Measurements from ENCODE around the gene BABAM2.
A peak's percentile ranks its signal among the peaks of the same experiment; 100 is the strongest.

The BABAM2 gene

GRCh38 chr2:28035163-28035690, 144.7 kb downstream of the BABAM2 start:
- DNase-seq, result no peak

GRCh38 chr2:28035816-28036215, 145.3 kb downstream of the BABAM2 start:
- DNase-seq, result no peak

GRCh38 chr2:28036307-28036706, 145.8 kb downstream of the BABAM2 start:
- no peak for DNase-seq

- no peak for DNase-seq
Measured at GRCh38 chr2:28038722-28039121, 148.2 kb downstream of the BABAM2 start.

DNA sequence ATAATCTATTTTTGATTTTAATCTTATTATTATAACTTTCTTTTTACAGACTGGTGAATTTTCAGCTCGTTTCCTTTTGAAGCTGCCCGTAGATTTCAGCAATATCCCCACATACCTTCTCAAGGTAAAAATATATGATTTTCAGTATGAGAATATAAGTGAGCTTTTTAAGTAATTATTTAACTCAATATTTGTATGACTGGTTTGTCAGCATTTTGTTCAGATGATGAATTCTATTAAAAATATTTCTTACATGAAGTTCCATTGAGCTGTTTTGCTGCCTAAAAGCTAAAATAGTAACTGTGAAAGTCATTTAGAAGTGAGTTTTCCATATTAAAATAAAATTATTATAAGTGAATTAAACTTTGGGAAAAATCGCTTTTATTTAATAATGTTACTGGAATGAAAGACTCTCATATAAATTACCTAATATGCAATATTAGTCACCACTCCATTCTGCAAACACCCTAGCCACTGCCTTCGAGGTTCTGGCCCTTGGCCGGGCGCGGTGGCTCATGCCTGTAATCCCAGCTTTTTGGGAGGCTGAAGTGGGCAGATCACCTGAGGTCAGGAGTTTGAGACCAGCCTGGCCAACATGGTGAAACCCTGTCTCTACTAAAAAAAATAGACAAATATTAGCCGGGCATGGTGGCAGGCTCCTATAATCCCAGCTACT, 155.3 kb downstream of the BABAM2 start:
- no peak for DNase-seq

GRCh38 chr2:28046921-28047320, 156.4 kb downstream of the BABAM2 start:
- no peak for DNase-seq

DNA sequence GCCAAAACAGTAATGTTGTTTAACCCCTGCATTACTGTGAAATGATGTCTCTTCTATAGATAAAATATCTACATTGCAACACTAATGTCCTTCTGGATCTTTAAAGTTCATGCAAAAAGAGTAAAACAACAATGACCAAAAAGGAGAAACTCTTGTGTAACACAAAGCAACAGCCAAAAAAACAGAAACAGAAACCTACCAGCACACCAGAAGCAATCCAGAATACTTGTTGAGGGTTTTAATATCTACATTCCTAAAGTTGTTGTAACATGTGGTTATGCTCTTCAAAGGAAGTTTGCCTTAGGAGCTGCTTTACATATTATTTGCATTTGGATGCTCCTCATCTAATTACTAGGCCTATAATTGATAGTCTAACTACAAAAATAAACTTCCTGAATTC, 157.2 kb downstream of the BABAM2 start:
- no peak for DNase-seq

DNA sequence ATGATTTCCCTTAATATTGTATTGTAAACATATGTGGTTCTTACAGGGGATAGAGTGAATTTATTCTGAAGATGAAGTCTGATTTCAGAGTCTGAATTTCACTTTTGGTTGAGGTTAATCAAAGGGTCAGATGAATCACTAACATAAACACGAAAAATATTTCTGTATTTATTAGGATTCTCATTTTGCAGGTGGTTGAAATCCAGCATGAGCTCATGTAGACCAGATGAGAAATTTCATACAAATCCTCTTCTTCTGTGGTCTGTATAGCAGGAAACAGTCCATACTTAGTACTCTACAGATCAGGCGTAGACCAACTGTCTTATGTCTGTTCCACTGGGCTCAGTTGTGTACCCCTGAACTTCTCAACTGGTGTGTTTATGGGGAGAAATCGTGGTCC, 157.8 kb downstream of the BABAM2 start:
- no peak for DNase-seq

GRCh38 chr2:28049416-28049815, 158.9 kb downstream of the BABAM2 start:
- no peak for DNase-seq

GRCh38 chr2:28049899-28050298, 159.4 kb downstream of the BABAM2 start:
- no peak for DNase-seq

DNA sequence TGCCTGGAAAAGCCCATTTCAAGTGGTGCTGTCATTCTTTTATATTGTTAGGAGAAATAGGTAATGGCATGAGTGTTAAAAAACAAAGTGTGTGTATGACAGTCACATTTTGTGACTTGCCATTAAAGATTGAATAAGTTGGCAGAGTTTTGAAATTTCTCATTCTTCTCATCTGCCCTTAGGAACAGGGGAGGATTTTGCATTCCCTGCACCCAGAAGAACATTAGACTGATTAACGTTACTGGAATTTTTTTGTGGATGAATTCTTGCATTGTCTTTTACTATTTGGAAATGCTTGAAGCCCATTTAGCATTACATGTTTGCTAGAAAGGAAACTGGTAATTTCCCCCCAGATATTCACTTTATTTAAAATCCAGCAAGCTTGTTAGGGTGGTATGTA, 162.2 kb downstream of the BABAM2 start:
- DNase-seq, result no peak

DNA sequence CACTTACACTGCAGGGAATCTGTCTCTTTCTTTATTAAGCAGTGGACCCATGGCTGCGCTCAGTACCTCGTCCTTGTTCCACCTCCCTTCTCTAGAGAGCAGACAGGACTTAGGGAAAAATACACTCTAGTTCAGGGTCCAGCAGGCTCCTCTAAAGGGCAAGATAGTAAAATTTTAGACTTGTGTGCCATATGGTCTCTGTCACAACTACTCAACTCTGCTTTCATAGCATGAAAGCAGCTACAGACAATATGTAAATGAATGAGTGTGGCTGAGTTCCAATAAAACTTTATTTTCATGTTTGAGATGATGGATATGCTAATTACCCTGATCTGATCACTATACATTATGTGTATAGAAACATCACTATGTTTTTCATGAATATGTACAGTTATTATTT, 163.1 kb downstream of the BABAM2 start:
- DNase-seq, result no peak

DNA sequence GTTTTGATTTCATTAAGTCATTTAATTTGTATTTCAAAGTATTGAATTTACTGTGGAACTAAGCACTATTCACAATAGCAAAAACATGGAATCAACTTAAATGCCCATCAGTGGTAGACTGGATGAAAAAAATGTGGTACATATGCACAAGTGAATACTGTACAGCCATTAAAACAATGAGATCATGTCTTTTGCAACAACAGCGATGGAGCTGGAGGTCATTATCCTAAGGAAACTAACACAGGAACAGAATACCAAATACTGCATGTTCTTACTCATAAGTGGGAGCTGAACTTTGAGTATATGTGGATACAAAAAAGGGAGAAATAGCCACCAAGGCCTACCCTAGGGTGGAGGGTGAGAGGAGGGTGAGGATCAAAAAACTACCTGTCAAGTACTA, 164.4 kb downstream of the BABAM2 start:
- DNase-seq, result no peak

DNA sequence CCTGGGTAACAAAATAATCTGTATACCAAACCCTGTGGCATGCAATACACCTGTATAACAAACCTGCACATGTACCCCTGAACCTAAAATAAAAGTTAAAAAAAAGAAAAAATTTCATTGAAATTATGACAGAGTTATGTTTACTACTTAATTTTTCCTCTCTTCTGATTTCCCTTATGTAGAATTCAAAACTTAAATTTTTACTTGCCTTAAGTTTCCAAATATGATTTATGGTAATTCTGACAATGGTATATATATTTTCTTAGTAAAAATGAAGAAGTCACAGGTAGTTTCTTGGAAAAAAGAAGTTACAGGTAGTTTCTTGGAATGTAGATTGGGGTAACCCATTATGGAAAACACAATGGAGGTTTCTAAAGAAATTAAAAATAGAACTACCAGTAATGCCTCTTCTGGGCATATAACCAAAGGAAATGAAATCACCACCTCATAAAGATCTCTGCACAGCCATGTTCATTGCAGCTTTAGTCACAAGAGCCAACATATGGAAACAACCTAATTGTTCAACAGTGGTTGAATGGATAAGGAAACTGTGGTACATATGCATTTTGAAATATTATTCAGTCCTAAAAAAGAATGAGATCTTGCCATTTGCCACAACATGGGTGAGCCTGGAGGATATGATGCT, 164.9 kb downstream of the BABAM2 start:
- no peak for DNase-seq

DNA sequence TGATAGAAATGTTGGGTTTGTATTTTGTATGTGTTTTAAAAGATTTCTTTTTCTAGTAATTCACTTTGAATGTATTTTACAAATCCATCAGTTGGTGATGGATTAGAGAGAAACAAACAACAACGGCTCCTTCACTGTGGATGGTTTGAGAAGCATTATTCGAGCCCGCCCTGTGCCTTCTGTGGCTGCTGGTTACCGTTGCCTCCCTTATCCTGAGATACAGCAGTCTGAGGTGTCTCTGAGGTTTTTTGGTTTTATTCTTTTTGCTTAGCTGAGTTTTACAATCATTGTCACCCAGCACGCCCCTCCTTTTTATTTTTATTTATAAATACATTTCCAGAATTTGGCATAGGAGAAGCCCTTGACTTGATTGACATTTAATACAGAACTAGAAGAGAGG, 168.3 kb downstream of the BABAM2 start:
- DNase-seq, result no peak

GRCh38 chr2:28062867-28063266, 172.3 kb downstream of the BABAM2 start:
- DNase-seq, result no peak

- no peak for DNase-seq
Measured at GRCh38 chr2:28063492-28063962, 173.0 kb downstream of the BABAM2 start.

DNA sequence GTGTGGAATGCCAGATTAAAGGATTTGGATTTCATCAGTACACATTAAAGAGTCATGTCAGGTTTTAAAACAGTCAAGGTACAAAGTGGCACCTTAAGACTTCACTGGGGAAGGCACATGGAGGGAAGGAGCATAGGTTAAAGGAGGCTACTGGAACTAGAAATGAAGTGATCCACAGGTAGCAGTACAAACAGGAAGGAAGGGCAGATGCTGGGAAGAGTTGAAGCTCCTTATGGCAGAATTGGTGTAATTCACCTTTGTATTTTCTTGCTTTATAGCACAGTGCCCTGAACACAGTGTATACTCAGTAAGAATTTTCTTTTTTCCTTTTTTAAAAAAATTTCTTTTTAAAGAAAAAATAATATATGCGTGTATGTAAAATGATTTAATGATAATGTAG, 177.1 kb downstream of the BABAM2 start:
- no peak for DNase-seq

DNA sequence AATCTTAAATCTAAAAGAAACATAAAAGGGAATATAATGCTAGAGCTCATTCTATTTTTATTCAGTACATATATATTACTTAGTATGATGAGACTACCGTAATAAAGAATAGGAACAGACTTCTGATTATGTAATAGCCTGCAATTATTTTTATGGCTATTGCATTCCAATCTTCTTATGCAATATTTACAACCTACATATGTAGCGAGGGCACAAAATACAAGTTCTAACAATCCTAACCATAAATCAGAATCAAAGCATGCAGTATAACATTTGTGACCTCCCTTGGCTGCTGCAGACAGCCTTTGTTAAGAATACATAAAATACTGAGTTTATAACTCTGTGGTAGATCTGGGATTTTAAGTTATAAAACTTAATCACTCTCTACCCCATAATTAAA, 177.6 kb downstream of the BABAM2 start:
- DNase-seq, result no peak

- DNase-seq, result no peak
Measured at GRCh38 chr2:28068527-28068926, 178.0 kb downstream of the BABAM2 start.

DNA sequence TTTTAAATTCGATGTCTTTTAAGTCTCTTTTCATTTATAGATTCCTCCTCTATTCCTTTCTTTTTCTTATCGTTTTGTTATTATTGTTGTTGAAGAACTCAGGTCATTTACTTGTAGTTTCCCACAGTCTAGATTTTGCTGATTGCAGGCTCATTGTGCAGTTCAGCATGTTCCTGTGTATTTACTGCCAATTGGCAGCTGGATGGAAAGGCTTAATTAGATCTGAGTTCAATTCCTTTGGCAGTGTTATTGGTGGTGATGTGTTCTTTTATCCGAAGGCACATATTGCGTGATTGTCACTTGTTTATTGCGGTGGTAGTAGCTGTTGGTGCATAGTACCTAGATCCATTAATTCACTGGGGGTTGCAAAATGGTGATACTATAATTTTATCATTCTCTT, 180.7 kb downstream of the BABAM2 start:
- DNase-seq, result no peak

DNA sequence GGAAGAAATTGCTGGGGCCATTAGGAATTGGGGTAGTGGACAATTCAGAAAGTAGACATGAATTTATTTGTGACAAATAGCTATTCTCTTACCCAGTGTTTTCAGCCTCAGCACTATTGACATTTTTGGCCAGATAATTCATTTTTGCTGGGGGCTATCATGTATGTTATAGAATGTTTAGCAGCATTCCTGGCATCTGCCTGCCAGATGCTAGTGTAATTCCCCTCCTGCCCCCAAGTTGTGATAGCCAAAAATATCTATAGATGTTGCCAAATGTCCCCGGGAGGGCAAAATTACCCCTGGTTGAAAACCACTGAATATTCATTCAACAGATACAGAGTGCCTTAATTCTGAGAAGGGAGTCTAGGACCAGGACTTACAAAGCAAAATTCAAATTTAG, 183.6 kb downstream of the BABAM2 start:
- DNase-seq, result no peak

- peak; percentile 64 for DNase-seq
Measured at GRCh38 chr2:28080911-28081310, 190.4 kb downstream of the BABAM2 start.

- DNase-seq, result no peak
Measured at GRCh38 chr2:28082131-28082530, 191.6 kb downstream of the BABAM2 start.

DNA sequence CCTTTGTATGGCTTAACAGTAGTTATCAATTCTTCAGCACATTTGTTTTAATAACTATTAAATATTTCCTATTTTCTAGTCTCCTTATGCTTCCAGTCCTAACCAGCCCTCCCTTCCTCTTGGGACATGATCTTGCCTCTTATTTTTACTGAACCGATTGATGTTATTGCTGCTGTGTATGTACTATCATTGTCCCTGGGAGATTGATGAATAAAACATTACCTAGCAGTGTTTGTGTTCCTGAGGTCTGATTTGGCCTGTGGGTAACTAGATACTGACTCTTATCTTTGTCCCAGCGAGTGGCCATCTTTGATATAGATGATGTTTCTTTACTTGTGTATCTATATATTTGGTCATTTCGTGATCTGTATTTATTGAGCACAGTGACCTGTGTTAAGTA, 192.9 kb downstream of the BABAM2 start:
- DNase-seq, result no peak
